AG04449 (cell line): ENCODE data around the gene CEP72.
"Not testable (repeated sequence)": the region's sequence is repeated elsewhere in the genome, so short reads cannot be mapped to it uniquely, and the experiment has no call there.

ENCODE experiments used
- CTCF ChIA-PET: fragments of 350-600 bp; formaldehyde crosslinking; extraction: SDS; loops from one replicate; lab custom pipeline; 2021; ENCODE audit warnings: antibody characterized with exemption; lab: Yijun Ruan, JAX
- POLR2A ChIA-PET: fragments of 400-600, 350-600 bp; formaldehyde crosslinking; extraction: SDS; loops from one replicate; lab custom pipeline; 2020; ENCODE audit warnings: antibody characterized with exemption, inconsistent platforms; lab: Yijun Ruan, JAX
- DNase-seq: peaks from one replicate; pipeline ENCODE4 v3.0.0-alpha.2; 2010; ENCODE audit warnings: low read depth, low spot score
- H3K4me3 ChIP-seq: 2 replicates; pipeline ENCODE4 v1.5.1; 2011; ENCODE audit warnings: low read depth, mild to moderate bottlenecking, control low read depth, low read length
- TF ChIP-seq, protein P1 (sequence below): IDR thresholded peaks from one replicate; pipeline ENCODE4 v1.5.1; 2011; ENCODE audit warnings: mild to moderate bottlenecking, moderate library complexity, low read length, control low read depth, inconsistent platforms; ENCODE audit not compliant: insufficient read depth; ENCODE audit errors: missing control alignments

The CEP72 gene

GRCh38 chr5:579211-579610, 32.9 kb upstream of the CEP72 start:
- TF ChIP-seq, protein P1, sequence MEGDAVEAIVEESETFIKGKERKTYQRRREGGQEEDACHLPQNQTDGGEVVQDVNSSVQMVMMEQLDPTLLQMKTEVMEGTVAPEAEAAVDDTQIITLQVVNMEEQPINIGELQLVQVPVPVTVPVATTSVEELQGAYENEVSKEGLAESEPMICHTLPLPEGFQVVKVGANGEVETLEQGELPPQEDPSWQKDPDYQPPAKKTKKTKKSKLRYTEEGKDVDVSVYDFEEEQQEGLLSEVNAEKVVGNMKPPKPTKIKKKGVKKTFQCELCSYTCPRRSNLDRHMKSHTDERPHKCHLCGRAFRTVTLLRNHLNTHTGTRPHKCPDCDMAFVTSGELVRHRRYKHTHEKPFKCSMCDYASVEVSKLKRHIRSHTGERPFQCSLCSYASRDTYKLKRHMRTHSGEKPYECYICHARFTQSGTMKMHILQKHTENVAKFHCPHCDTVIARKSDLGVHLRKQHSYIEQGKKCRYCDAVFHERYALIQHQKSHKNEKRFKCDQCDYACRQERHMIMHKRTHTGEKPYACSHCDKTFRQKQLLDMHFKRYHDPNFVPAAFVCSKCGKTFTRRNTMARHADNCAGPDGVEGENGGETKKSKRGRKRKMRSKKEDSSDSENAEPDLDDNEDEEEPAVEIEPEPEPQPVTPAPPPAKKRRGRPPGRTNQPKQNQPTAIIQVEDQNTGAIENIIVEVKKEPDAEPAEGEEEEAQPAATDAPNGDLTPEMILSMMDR: no peak
- no peak overlapping the region for H3K4me3 ChIP-seq
- ChIA-PET POLR2A (no interaction called here), CTCF (interaction anchor here (0.7 kb wide), 1 partner anchor 9 kb away, joined by 3 read pairs; no protein-coding TSS in a partner anchor)
- no peak for DNase-seq

DNA sequence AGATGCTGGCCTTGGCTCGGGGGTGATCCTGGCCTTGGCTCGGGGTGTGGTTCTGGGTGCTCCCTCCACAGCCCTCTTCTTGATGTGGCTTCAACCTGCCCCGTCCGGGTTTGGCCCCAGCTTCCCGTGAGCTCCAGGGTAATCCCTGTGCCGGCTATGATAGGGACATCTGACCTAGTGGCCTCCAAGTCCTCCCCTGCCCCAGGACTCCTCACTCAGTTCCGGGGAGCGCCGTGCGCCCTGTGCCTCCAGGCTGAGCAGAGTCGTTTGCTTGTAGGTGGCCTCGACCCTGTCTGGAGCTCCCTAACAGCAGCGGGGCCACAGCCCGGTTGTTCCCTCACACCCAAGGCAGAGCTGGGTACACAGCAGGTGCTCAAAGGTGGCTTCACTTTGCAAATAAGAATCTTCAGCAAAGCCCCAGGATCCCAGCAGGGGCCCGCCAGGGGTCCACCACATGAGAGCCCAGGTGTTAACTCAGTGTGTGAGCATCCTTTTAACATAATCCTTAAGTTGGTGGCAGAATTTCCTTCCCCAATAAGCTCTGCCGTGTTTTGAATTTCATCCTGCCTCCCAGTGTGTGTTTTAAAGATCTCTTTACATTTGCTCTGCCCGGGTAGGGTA, 32.3 kb upstream of the CEP72 start:
- TF ChIP-seq, protein P1: no peak
- DNase-seq: no peak
- POLR2A ChIA-PET: no interaction called here
- CTCF ChIA-PET: interaction anchor here (0.7 kb wide), 1 partner anchor 8 kb away, joined by 3 read pairs; no protein-coding TSS in a partner anchor
- H3K4me3 ChIP-seq: no peak overlapping the region

DNA sequence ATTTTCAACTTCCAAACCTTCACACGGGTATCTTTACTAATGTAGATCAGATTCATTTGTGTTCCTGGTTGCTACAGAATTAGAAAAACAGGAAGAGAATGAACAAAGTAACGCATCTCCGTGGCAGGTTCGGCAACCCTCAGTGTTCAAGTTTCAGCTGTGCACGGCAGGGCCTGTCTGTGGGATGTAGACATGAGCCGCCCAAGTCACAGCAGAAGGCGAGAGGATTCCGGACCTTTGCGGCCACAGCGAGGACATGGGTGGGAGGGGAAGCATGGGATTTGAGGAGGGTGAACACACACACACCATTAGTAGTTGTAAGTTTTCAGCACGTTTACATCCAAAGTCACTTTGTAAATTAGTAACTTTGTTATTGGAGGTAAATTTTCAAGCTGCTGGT, 31.7 kb upstream of the CEP72 start:
- H3K4me3 ChIP-seq: no peak overlapping the region
- POLR2A ChIA-PET: no interaction called here
- DNase-seq: no peak
- TF ChIP-seq, protein P1: no peak
- CTCF ChIA-PET: no interaction called here

- ChIA-PET CTCF (no interaction called here), POLR2A (no interaction called here)
- no peak for DNase-seq
- TF ChIP-seq, protein P1: no peak
- no peak overlapping the region for H3K4me3 ChIP-seq
Observed at GRCh38 chr5:581266-581665, 30.9 kb upstream of the CEP72 start.

GRCh38 chr5:581941-582340, 30.2 kb upstream of the CEP72 start:
- no peak for DNase-seq
- H3K4me3 ChIP-seq: no peak overlapping the region
- POLR2A ChIA-PET: no interaction called here
- TF ChIP-seq, protein P1: no peak
- CTCF ChIA-PET: no interaction called here

DNA sequence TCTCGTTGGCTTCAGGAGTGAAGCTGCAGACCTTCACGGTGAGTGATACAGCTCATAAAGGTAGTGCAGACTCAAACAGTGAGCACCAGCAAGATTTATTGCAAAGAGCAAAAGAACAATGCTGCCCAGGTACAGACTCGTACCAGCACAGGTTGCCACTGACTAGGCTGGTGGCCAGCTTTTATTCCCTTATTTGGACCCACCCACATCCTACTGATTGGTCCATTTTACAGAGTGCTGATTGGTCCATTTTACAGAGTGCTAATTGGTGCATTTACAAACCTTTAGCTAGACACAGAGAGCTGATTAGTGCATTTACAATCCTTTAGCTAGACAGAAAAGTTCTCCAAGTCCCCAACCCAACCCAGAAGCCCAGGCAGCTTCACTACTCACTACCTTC, 29.7 kb upstream of the CEP72 start:
- CTCF ChIA-PET, DNase-seq, H3K4me3 ChIP-seq, POLR2A ChIA-PET: not testable (repeated sequence)

DNA sequence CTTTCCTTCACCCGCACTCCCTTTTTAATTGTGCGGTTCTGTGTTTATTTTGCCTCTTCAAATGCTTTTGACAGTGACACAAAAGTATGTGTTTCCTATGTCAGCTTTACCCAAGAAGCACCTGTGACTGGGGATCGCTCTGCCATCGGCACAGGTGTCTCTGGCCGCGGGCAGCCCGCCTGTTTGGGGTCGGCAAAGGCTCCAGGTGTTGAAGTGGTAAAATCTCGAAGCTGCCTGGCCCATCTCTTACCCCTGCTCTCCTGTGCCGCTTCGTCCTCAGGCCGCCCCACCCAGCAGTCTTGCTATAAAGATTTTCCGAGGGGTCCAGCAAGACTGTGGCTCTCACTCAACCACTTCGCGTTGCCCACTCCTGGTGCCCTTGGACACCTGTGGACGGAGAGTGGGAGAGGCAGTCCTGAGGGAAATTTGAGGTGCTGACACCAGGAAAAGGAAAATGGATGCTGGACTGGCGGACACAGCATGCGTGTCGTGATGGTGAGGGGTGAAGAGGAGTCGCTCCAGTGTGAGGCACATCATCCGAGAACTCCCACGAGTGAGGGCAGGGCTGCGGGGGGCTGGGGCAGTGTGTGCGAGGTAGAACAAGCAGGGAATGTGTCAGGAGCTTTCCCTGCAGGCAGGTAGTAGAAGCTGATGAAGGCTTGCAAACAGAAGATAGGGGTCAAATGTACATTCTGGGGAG, 29.1 kb upstream of the CEP72 start:
- ChIA-PET CTCF (no interaction called here), POLR2A (no interaction called here)
- no peak for DNase-seq
- H3K4me3 ChIP-seq: no peak overlapping the region
- TF ChIP-seq, protein P1: no peak
